Liver (tissue), 9 donors: Measurements from ENCODE around the gene HEATR5A. TPM values are rescaled to one million over a fixed set of nuclear protein-coding genes. Genes with fewer than 3 reads are reported as not detected.
"Not testable (repeated sequence)": the region's sequence is repeated elsewhere in the genome, so short reads cannot be mapped to it uniquely, and the experiment has no call there.

Experiments
- DNase-seq: peaks from one replicate; pipeline ENCODE4 v3.0.0-alpha.2; 2017; ENCODE audit warnings: low spot score
- H3K27ac ChIP-seq, 2 donors: one replicate each; pipeline ENCODE4 v1.7.0; 2013; ENCODE audit warnings: inconsistent platforms in 2 of 2, low read length in 2 of 2, control low read depth in 1 of 2, low read depth in 1 of 2, mild to moderate bottlenecking in 1 of 2
- H3K27me3 ChIP-seq, 4 donors: one replicate each; pipeline versions ENCODE4 v1.6.1 to v1.7.0; 2013; ENCODE audit warnings: low read length in 3 of 4, inconsistent platforms in 1 of 4, mild to moderate bottlenecking in 1 of 4, moderate library complexity in 1 of 4; ENCODE audit not compliant: control insufficient read depth in 4 of 4, insufficient read depth in 4 of 4
- H3K36me3 ChIP-seq, 4 donors: one replicate each; pipeline versions ENCODE4 v1.6.1 to v1.7.0; 2013; ENCODE audit warnings: low read length in 3 of 4, mild to moderate bottlenecking in 3 of 4, low read depth in 1 of 4, moderate library complexity in 1 of 4; ENCODE audit not compliant: control insufficient read depth in 4 of 4, insufficient read depth in 3 of 4
- H3K4me1 ChIP-seq, 4 donors: one replicate each; pipeline versions ENCODE4 v1.6.1 to v1.7.0; 2013; ENCODE audit warnings: low read length in 3 of 4, mild to moderate bottlenecking in 3 of 4, moderate library complexity in 1 of 4; ENCODE audit not compliant: control insufficient read depth in 4 of 4, insufficient read depth in 4 of 4
- H3K4me3 ChIP-seq, 3 donors: one replicate each; pipeline versions ENCODE4 v1.6.1 to v1.7.0; 2013; ENCODE audit warnings: low read length in 3 of 3, control low read depth in 1 of 3, low read depth in 1 of 3, mild to moderate bottlenecking in 1 of 3
- H3K9ac ChIP-seq, 2 donors: one replicate each; pipeline ENCODE4 v1.7.0; 2013; ENCODE audit warnings: low read length in 2 of 2, mild to moderate bottlenecking in 2 of 2, moderate library complexity in 2 of 2, control low read depth in 1 of 2, low read depth in 1 of 2
- H3K9me3 ChIP-seq, 4 donors: one replicate each; pipeline versions ENCODE4 v1.6.1 to v1.7.0; 2013; ENCODE audit warnings: low read length in 3 of 4; ENCODE audit not compliant: control insufficient read depth in 4 of 4
- EGR1 ChIP-seq, 2 donors: IDR thresholded peaks; 2 replicates each; pipeline ENCODE4 v1.6.1; 2016 to 2018; ENCODE audit warnings: antibody characterized with exemption in 2 of 2, low read depth in 2 of 2
- FOXA1 ChIP-seq: IDR thresholded peaks from 2 replicates; pipeline ENCODE4 v1.6.1; 2016; ENCODE audit warnings: antibody characterized with exemption
- FOXA2 ChIP-seq: IDR thresholded peaks from 2 replicates; pipeline ENCODE4 v1.6.1; 2016; ENCODE audit warnings: antibody characterized with exemption
- GABPA ChIP-seq, 2 donors: IDR thresholded peaks in 1 of 2; conservative IDR thresholded peaks in 1 of 2; 2 replicates each; pipeline ENCODE4 v1.6.1; 2016; ENCODE audit warnings: antibody characterized with exemption in 2 of 2, mild to moderate bottlenecking in 1 of 2, moderate library complexity in 1 of 2
- HNF4A ChIP-seq, 2 donors: conservative IDR thresholded peaks; 2 replicates each; pipeline ENCODE4 v1.6.1; 2016; ENCODE audit warnings: antibody characterized with exemption in 2 of 2, mild to moderate bottlenecking in 2 of 2
- JUND ChIP-seq, 2 donors: IDR thresholded peaks; 2 replicates each; pipeline ENCODE4 v1.6.1; 2016; ENCODE audit warnings: antibody characterized with exemption in 2 of 2
- MAX ChIP-seq: IDR thresholded peaks from 2 replicates; pipeline ENCODE4 v1.6.1; 2016; ENCODE audit warnings: antibody characterized with exemption
- NR2F2 ChIP-seq: IDR thresholded peaks from 2 replicates; pipeline ENCODE4 v1.6.1; 2016; ENCODE audit warnings: antibody characterized with exemption
- RAD21 ChIP-seq, 2 donors: IDR thresholded peaks; 2 replicates each; pipeline ENCODE4 v1.6.1; 2016; ENCODE audit warnings: antibody characterized with exemption in 2 of 2, mild to moderate bottlenecking in 2 of 2
- RXRA ChIP-seq, 2 donors: IDR thresholded peaks; 2 replicates each; pipeline ENCODE4 v1.6.1; 2017 to 2018; ENCODE audit warnings: antibody characterized with exemption in 2 of 2, mild to moderate bottlenecking in 1 of 2
- SP1 ChIP-seq: IDR thresholded peaks from 2 replicates; pipeline ENCODE4 v1.6.1; 2018; ENCODE audit warnings: antibody characterized with exemption, mild to moderate bottlenecking
- TAF1 ChIP-seq: conservative IDR thresholded peaks from 2 replicates; pipeline ENCODE4 v1.6.1; 2016; ENCODE audit warnings: antibody characterized with exemption, mild to moderate bottlenecking
- YY1 ChIP-seq: IDR thresholded peaks from 2 replicates; pipeline ENCODE4 v1.6.1; 2016; ENCODE audit warnings: antibody characterized with exemption, mild to moderate bottlenecking
- WGBS: extraction: QIAGEN DNeasy Blood & Tissue Kit; methylation state at CpG from one replicate; pipeline ENCODE4 v1.1.7; 2013; 5-methylcytosine and 5-hydroxymethylcytosine counted together
- polyA plus RNA-seq, 2 donors: library from polyadenylated mRNA; stranded (reverse) in 1 of 2; unstranded in 1 of 2; fragments of 200-250 nt in 1 of 2; fragments of >200 nt in 1 of 2; fragmentation: Nextera tagmentation in 1 of 2; extraction: Ambion mirVana in 1 of 2; gene quantifications; one replicate each; pipeline versions ENCODE4 v1.2.1 to v1.2.3, GENCODE V29; 2013 to 2015
- total RNA-seq, 2 donors: library from RNA; depleted of rRNA; stranded (reverse); fragments of >200 nt; gene quantifications; one replicate each; pipeline ENCODE4 v1.2.3, GENCODE V29; 2014
- TF ChIP-seq, protein P1 (sequence below): IDR thresholded peaks from 2 replicates; pipeline ENCODE4 v1.6.1; 2016; ENCODE audit warnings: antibody characterized with exemption, mild to moderate bottlenecking
- TF ChIP-seq, protein P2 (sequence below): IDR thresholded peaks from 2 replicates; pipeline ENCODE4 v1.6.1; 2016; ENCODE audit warnings: antibody characterized with exemption
- TF ChIP-seq, protein P3 (sequence below): IDR thresholded peaks from 2 replicates; pipeline ENCODE4 v1.6.1; 2016; ENCODE audit warnings: antibody characterized with exemption
- donor health status: healthy.
- donor health status: healthy.
- donor health status: healthy.
- donor health status: healthy.
- donor health status: healthy.

Gene HEATR5A
- total and polyA plus RNA-seq, 4 donors: 7.3 to 22.8 (median 10.1) TPM

GRCh38 chr14:31337331-31337730, 83.0 kb downstream of the HEATR5A start:
- DNase-seq: no peak
- H3K4me3 ChIP-seq: no peak overlapping the region
- WGBS: 95% methylated on average over 2 of the region's 2 CpGs
- TF ChIP-seq RAD21 (IDR thresholded peaks at IDR 0.05) (no peak), GABPA (IDR thresholded peaks at IDR 0.05 in 1 of 2, conservative IDR thresholded peaks at IDR 0.05 in 1 of 2) (no peak), NR2F2 (no peak)
- peaks cover 0 to 10% (median 3%) of the 10 kb centered on the region in 4 donors for H3K4me1 ChIP-seq
- H3K27ac ChIP-seq: no peak overlapping the region
- no peak overlapping the region for H3K9ac ChIP-seq
- peaks cover 0 to 7% (median 2%) of the 10 kb centered on the region in 4 donors for H3K36me3 ChIP-seq
- H3K9me3 ChIP-seq: no peaks in the 10 kb centered on the region
- no peaks in the 10 kb centered on the region for H3K27me3 ChIP-seq

GRCh38 chr14:31336646-31337045, 83.7 kb downstream of the HEATR5A start:
- Histone ChIP-seq H3K36me3 (peaks cover 0 to 7% (median 3%) of the 10 kb centered on the region in 4 donors), H3K27me3 (no peaks in the 10 kb centered on the region), H3K9me3 (no peaks in the 10 kb centered on the region), H3K4me1 (peaks cover 0 to 10% (median 3%) of the 10 kb centered on the region in 4 donors), H3K4me3 (no peak overlapping the region), H3K9ac (no peak overlapping the region), H3K27ac (no peak overlapping the region)
- DNase-seq: no peak
- no peak for TF ChIP-seq RXRA (IDR thresholded peaks at IDR 0.05)
- TF ChIP-seq, protein P1, sequence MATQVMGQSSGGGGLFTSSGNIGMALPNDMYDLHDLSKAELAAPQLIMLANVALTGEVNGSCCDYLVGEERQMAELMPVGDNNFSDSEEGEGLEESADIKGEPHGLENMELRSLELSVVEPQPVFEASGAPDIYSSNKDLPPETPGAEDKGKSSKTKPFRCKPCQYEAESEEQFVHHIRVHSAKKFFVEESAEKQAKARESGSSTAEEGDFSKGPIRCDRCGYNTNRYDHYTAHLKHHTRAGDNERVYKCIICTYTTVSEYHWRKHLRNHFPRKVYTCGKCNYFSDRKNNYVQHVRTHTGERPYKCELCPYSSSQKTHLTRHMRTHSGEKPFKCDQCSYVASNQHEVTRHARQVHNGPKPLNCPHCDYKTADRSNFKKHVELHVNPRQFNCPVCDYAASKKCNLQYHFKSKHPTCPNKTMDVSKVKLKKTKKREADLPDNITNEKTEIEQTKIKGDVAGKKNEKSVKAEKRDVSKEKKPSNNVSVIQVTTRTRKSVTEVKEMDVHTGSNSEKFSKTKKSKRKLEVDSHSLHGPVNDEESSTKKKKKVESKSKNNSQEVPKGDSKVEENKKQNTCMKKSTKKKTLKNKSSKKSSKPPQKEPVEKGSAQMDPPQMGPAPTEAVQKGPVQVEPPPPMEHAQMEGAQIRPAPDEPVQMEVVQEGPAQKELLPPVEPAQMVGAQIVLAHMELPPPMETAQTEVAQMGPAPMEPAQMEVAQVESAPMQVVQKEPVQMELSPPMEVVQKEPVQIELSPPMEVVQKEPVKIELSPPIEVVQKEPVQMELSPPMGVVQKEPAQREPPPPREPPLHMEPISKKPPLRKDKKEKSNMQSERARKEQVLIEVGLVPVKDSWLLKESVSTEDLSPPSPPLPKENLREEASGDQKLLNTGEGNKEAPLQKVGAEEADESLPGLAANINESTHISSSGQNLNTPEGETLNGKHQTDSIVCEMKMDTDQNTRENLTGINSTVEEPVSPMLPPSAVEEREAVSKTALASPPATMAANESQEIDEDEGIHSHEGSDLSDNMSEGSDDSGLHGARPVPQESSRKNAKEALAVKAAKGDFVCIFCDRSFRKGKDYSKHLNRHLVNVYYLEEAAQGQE: no peak
- no peak for TF ChIP-seq SP1
- no peak for TF ChIP-seq HNF4A (conservative IDR thresholded peaks at IDR 0.05)
- TF ChIP-seq, protein P2, sequence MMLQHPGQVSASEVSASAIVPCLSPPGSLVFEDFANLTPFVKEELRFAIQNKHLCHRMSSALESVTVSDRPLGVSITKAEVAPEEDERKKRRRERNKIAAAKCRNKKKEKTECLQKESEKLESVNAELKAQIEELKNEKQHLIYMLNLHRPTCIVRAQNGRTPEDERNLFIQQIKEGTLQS: no peak
- no peak for TF ChIP-seq FOXA1
- no peak for TF ChIP-seq TAF1
- TF ChIP-seq EGR1 (IDR thresholded peaks at IDR 0.05; ENCODE audit: low read depth in 2 of 2): no peak
- no peak for TF ChIP-seq FOXA2
- no peak for TF ChIP-seq NR2F2
- TF ChIP-seq MAX: no peak
- TF ChIP-seq, protein P3, sequence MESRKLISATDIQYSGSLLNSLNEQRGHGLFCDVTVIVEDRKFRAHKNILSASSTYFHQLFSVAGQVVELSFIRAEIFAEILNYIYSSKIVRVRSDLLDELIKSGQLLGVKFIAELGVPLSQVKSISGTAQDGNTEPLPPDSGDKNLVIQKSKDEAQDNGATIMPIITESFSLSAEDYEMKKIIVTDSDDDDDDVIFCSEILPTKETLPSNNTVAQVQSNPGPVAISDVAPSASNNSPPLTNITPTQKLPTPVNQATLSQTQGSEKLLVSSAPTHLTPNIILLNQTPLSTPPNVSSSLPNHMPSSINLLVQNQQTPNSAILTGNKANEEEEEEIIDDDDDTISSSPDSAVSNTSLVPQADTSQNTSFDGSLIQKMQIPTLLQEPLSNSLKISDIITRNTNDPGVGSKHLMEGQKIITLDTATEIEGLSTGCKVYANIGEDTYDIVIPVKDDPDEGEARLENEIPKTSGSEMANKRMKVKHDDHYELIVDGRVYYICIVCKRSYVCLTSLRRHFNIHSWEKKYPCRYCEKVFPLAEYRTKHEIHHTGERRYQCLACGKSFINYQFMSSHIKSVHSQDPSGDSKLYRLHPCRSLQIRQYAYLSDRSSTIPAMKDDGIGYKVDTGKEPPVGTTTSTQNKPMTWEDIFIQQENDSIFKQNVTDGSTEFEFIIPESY: no peak
- TF ChIP-seq JUND (IDR thresholded peaks at IDR 0.05): no peak
- TF ChIP-seq GABPA (IDR thresholded peaks at IDR 0.05 in 1 of 2, conservative IDR thresholded peaks at IDR 0.05 in 1 of 2): no peak
- TF ChIP-seq YY1: no peak
- 96% methylated on average over 4 of the region's 4 CpGs for WGBS

DNA sequence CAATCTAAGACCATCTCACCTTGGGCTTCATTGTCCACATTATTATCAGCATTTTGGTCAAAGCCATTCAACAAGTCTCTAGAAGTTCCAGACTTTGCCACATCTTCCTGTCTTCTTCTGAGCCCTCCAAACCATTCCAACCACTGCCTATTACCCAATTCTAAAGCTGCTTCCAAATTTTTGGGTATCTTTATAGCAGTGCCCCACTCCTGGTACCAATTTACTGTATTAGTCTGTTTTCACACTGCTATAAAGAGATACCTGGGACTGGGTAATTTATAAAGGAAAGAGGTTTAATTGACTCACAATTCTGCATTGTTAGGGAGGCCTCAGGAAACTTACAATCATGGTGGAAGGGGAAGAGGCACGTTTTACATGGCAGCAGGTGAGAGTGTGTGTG, 89.0 kb downstream of the HEATR5A start:
- 98% methylated on average over 1 of the region's 1 CpG for WGBS
- not testable (repeated sequence) for H3K36me3 ChIP-seq, H3K4me1 ChIP-seq, H3K9me3 ChIP-seq, H3K27ac ChIP-seq, H3K27me3 ChIP-seq, H3K9ac ChIP-seq, H3K4me3 ChIP-seq, DNase-seq

DNA sequence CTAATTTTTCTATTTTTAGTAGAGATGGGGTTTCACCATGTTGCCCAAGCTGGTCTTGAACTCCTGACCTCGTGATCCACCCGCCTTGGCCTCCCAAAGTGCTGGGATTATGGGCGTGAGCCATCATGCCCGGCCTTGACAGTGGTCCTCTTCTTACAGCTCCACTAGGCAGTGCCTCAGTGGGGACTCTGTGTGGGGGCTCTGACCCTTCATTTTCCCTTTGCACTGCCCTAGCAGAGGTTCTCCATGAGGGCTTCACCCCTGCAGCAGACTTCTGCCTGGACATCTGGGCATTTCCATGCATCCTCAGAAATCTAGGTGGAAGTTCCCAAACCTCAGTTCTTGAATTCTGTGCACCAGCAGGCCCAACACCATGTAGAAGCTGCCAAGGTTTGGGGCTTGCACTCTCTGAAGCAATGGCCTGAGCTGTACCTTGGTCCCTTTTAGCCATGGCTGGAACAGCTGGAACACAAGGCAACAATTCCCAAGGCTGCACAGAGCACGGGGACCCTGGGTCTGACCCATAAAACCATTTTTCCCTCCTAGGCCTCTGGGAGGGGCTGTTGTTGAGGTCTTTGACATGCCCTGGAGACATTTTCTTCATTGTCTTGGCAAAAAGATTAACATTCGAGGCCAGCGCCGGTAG, 90.4 kb downstream of the HEATR5A start:
- WGBS: 97% methylated on average over 8 of the region's 8 CpGs
- not testable (repeated sequence) for H3K4me3 ChIP-seq, H3K36me3 ChIP-seq, H3K9me3 ChIP-seq, DNase-seq, H3K9ac ChIP-seq, H3K4me1 ChIP-seq, H3K27me3 ChIP-seq, H3K27ac ChIP-seq
